Neural cell (in vitro differentiated cells): ENCODE data around the gene FERMT1.

Experiments used
- EP300 ChIP-seq: fragments of 450-650 bp; conservative IDR thresholded peaks from 2 replicates; pipeline ENCODE4 v1.6.1; 2014; ENCODE audit warnings: antibody characterized with exemption, mild to moderate bottlenecking, moderate library complexity; ENCODE audit not compliant: poor library complexity, severe bottlenecking
- EZH2 ChIP-seq: fragments of 200-600, 300-800 bp; shearing (Covaris generic), sonication (generic); IDR thresholded peaks from 2 replicates; pipeline ENCODE4 v1.6.1; 2014; ENCODE audit warnings: antibody characterized with exemption, low read length, borderline replicate concordance, mild to moderate bottlenecking; ENCODE audit not compliant: insufficient read depth, poor library complexity, severe bottlenecking
- MXI1 ChIP-seq: fragments of 450-650 bp; conservative IDR thresholded peaks from 2 replicates; pipeline ENCODE4 v1.6.1; 2014; ENCODE audit warnings: antibody characterized with exemption, mild to moderate bottlenecking; ENCODE audit not compliant: poor library complexity, severe bottlenecking
- POLR2AphosphoS5 ChIP-seq: IDR thresholded peaks from 2 replicates; pipeline ENCODE4 v1.6.1; 2012
- TF ChIP-seq, protein P1 (sequence below): fragments of 450-650 bp; IDR thresholded peaks from 2 replicates; pipeline ENCODE4 v1.5.1; 2014; ENCODE audit warnings: antibody characterized with exemption, mild to moderate bottlenecking, moderate library complexity; ENCODE audit not compliant: poor library complexity, severe bottlenecking
- TF ChIP-seq, protein P2 (sequence below): IDR thresholded peaks from 2 replicates; pipeline ENCODE4 v1.6.1; 2012; ENCODE audit warnings: borderline replicate concordance

DNA sequence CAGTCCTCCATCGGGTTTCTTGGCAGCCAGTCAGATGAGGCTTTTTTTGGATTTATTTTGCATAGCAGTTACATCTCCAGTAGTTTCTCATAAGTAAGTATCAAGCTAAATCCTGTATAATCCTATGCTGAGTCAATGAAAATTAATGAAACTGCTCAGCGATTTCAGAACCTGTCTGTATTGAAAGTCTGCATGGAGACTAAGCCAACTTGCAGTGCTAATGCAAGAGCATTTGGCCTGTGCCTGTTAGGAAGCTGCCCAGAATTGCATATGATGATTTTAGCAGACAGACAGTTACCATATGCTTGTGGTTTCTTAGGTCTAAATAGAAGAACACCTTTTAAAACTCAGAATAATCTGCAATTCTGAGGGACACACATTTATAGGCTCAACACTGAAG lies 43.8 kb downstream of the FERMT1 start:
- TF ChIP-seq, protein P1, sequence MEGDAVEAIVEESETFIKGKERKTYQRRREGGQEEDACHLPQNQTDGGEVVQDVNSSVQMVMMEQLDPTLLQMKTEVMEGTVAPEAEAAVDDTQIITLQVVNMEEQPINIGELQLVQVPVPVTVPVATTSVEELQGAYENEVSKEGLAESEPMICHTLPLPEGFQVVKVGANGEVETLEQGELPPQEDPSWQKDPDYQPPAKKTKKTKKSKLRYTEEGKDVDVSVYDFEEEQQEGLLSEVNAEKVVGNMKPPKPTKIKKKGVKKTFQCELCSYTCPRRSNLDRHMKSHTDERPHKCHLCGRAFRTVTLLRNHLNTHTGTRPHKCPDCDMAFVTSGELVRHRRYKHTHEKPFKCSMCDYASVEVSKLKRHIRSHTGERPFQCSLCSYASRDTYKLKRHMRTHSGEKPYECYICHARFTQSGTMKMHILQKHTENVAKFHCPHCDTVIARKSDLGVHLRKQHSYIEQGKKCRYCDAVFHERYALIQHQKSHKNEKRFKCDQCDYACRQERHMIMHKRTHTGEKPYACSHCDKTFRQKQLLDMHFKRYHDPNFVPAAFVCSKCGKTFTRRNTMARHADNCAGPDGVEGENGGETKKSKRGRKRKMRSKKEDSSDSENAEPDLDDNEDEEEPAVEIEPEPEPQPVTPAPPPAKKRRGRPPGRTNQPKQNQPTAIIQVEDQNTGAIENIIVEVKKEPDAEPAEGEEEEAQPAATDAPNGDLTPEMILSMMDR = no peak
- TF ChIP-seq, protein P2, sequence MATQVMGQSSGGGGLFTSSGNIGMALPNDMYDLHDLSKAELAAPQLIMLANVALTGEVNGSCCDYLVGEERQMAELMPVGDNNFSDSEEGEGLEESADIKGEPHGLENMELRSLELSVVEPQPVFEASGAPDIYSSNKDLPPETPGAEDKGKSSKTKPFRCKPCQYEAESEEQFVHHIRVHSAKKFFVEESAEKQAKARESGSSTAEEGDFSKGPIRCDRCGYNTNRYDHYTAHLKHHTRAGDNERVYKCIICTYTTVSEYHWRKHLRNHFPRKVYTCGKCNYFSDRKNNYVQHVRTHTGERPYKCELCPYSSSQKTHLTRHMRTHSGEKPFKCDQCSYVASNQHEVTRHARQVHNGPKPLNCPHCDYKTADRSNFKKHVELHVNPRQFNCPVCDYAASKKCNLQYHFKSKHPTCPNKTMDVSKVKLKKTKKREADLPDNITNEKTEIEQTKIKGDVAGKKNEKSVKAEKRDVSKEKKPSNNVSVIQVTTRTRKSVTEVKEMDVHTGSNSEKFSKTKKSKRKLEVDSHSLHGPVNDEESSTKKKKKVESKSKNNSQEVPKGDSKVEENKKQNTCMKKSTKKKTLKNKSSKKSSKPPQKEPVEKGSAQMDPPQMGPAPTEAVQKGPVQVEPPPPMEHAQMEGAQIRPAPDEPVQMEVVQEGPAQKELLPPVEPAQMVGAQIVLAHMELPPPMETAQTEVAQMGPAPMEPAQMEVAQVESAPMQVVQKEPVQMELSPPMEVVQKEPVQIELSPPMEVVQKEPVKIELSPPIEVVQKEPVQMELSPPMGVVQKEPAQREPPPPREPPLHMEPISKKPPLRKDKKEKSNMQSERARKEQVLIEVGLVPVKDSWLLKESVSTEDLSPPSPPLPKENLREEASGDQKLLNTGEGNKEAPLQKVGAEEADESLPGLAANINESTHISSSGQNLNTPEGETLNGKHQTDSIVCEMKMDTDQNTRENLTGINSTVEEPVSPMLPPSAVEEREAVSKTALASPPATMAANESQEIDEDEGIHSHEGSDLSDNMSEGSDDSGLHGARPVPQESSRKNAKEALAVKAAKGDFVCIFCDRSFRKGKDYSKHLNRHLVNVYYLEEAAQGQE = no peak
- TF ChIP-seq EP300 = no peak
- TF ChIP-seq POLR2AphosphoS5 = no peak
- TF ChIP-seq MXI1 = no peak
- no peak for TF ChIP-seq EZH2
